ENCODE data around the gene GAPVD1. TPM values are rescaled to one million over a fixed set of nuclear protein-coding genes. Genes with fewer than 3 reads are reported as not detected.
"Not testable (repeated sequence)": the region's sequence is repeated elsewhere in the genome, so short reads cannot be mapped to it uniquely, and the experiment has no call there.

Gene GAPVD1
- polyA plus RNA-seq, 3 donors: 28.2 to 31.0 (median 30.4) TPM

- DNase-seq (ENCODE audit: low read depth in 3 of 3, low spot score in 2 of 3): no peak
These were observed 17.8 kb upstream of the GAPVD1 start for GRCh38 chr9:125243792-125244260.

DNA sequence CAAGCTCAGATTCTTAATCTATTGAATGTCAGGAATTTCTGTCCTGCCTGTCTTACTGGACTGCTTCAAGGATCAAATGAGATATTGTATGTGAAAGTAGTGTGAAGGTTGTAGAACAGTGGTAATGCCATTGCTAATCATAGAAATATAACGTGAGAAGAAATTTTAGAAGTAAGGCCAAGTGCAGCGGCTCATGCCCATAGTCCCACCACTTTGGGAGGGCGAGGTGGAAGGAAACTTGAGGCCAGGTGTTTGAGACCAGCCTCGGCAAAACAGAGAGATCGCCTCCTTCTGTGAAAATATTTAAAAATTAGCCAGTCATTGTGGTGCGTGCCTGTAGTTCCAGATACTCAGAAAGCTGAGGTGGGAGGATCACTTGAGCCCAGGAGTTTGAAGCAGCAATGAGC lies 15.4 kb upstream of the GAPVD1 start:
- no peak for DNase-seq (ENCODE audit: low read depth in 3 of 3, low spot score in 2 of 3)

GRCh38 chr9:125254231-125254630 lies 7.4 kb upstream of the GAPVD1 start:
- no peak for DNase-seq (ENCODE audit: low read depth in 3 of 3, low spot score in 2 of 3)

DNA sequence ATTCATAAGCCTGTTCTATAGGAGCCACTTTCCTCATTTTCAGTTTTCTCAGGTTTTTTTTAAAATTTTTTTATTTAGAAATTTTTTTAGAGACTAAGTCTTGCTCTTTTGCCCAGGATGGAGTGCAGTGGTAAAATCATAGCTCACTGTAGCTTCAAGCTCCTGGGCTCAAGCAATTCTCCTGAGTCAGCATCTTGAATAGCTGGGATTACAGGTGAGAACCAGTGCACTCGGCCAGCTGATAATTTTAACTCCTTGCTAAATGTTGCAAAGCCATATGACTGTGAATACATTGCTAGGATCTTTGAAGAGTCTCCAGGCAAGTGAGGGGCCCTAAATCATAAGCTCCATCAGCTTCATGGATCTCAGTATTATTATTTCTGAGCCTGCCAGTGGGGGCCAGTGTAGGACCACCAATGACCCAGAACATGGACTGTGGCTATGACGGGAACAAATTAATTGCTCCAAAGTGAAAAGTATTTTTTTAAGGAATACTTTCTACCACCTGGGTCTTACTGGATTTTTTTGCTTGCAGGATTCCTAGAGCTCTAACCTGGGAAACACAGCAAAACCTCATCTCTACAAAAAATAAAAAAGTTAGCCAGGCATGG lies 5.7 kb upstream of the GAPVD1 start:
- DNase-seq (ENCODE audit: low read depth in 3 of 3, low spot score in 2 of 3): no peak

GRCh38 chr9:125258160-125258785 lies 3.4 kb upstream of the GAPVD1 start:
- DNase-seq (ENCODE audit: low read depth in 3 of 3, low spot score in 2 of 3): no peak

GRCh38 chr9:125258832-125259534 lies 2.6 kb upstream of the GAPVD1 start:
- DNase-seq (ENCODE audit: low read depth in 3 of 3, low spot score in 2 of 3): no peak

DNA sequence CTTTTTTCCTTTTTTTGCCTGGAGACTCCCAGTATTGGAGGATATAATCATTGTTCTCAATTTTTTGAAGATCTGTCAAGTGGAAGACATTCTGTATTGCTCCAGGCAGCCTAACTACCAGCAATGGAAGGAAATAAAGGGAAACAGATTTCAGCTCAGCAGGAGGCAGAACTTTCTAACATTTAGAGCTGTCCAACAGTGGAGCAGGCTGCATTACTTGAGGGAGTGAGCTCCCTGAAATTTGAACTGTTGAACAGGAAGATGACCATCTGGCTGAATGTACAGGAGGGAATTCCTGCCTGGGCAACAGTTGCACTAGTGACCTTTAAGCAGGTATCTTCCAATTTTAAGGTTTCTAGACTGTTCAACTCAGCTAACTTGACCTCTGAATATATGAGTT lies 1.1 kb upstream of the GAPVD1 start:
- DNase-seq (ENCODE audit: low read depth in 3 of 3, low spot score in 2 of 3): no peak

GRCh38 chr9:125262294-125262991 lies 817 bp downstream of the GAPVD1 start:
- DNase-seq (ENCODE audit: low read depth in 3 of 3, low spot score in 2 of 3): peak in 2 of 3 donors; percentile 8 to 23

GRCh38 chr9:125264068-125264467 lies 2.4 kb downstream of the GAPVD1 start:
- DNase-seq (ENCODE audit: low read depth in 3 of 3, low spot score in 2 of 3): not testable (repeated sequence)

- DNase-seq (ENCODE audit: low read depth in 3 of 3, low spot score in 2 of 3): no peak
These were observed 6.9 kb downstream of the GAPVD1 start for GRCh38 chr9:125268394-125269013.

- no peak for DNase-seq (ENCODE audit: low read depth in 3 of 3, low spot score in 2 of 3)
These were observed 7.4 kb downstream of the GAPVD1 start for GRCh38 chr9:125269014-125269397.

DNA sequence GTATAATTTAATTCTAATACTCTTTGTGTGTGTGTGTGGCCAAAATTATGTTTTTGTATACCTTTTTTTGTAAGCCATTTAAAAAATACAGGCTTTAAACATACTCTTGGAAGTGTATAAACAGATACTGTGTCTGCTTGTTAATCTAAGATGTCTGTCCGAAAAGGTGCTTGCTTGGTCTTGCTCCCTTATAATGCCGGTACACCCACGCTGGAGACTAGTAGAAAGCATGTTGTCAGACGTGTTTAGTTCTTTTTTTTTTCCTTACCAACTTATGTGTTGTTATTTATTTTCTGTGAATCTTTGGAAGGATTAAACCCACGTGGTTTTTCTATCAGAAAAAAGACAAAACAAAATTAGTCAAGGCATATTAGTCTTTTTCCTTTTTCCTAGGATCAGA lies 9.5 kb downstream of the GAPVD1 start:
- DNase-seq (ENCODE audit: low read depth in 3 of 3, low spot score in 2 of 3): no peak

GRCh38 chr9:125272697-125273096 lies 11.1 kb downstream of the GAPVD1 start:
- no peak for DNase-seq (ENCODE audit: low read depth in 3 of 3, low spot score in 2 of 3)

DNA sequence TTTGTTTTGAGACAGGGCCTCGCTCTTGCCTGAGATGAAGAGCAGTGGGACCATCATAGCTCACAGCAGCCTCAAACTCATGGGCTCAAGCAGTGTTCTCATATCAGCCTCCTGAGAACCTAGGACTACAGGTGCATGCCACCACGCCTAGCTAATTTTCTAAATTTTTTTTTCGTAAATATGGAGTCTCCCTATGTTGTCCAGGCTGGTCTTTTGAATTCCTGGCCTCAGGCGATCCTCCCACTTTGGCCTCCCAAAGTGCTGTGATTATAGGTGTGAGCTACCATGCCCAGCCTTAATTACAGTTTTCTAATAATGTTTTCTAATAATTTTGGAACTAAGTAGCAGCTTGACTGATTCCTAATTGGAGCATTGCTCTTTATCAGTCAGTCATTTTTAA lies 15.1 kb downstream of the GAPVD1 start:
- no peak for DNase-seq (ENCODE audit: low read depth in 3 of 3, low spot score in 2 of 3)

GRCh38 chr9:125277411-125277810 lies 15.8 kb downstream of the GAPVD1 start:
- DNase-seq (ENCODE audit: low read depth in 3 of 3, low spot score in 2 of 3): no peak

DNA sequence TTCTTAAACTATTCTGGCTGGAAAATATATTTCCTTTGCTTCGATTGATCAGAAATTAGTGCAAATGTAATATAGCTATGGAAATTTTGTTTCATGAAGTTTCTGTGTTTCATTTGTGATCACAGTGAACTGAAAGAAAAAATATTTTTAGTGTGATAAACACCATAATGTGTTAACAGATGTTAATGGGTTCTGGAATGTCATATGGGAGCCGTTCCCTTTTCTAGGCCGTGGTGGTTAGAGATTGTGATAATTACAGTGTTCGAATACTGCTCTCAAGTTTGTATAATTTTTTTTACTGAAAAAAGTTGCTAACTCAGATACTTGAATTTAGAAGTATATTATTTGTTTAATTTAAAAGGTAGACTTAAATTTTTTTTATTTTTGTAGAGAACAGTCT lies 19.3 kb downstream of the GAPVD1 start:
- DNase-seq (ENCODE audit: low read depth in 3 of 3, low spot score in 2 of 3): no peak

DNA sequence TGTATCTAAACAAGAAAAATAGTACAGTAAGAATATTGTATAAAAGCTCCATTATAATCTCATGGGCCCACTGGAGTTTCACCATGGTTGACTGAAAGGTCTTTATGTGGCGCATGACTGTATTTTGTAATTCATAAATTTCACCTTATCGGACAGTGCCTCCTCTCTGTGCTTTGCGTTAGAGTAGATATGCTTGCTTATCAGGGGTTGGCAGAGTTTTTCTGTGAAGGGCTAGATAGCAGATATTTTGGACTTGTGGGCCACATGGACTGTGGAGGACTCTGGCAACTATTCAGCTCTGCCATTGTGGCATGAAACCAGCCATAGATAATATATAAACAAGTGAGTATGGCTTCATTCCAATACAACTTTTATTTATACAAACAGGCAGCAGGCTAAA lies 23.2 kb downstream of the GAPVD1 start:
- no peak for DNase-seq (ENCODE audit: low read depth in 3 of 3, low spot score in 2 of 3)

DNA sequence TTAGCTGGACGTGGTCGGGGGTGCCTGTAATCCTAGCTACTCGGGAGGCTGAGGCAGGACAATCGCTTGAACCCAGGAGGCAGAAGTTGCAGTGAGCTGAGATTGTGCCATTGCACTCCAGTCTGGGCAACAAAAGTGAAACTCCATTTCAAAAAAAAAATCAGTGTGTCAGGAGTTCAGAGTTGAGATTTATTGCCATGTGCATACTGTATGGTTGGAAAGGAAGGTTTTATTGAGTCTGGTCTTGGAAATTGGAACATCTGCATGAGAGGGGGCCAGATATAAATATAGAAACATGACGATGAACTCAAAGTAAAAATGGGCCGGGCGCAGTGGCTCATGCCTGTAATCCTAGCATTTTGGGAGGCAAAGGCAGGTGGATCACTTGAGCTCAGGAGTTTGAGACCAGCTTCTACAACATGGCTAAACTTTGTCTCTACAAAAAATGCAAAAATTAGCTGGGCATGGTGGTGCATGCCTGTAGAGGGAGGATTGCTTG lies 25.4 kb downstream of the GAPVD1 start:
- not testable (repeated sequence) for DNase-seq (ENCODE audit: low read depth in 3 of 3, low spot score in 2 of 3)

- DNase-seq (ENCODE audit: low read depth in 3 of 3, low spot score in 2 of 3): no peak
These were observed 31.5 kb downstream of the GAPVD1 start for GRCh38 chr9:125293134-125293533.

DNA sequence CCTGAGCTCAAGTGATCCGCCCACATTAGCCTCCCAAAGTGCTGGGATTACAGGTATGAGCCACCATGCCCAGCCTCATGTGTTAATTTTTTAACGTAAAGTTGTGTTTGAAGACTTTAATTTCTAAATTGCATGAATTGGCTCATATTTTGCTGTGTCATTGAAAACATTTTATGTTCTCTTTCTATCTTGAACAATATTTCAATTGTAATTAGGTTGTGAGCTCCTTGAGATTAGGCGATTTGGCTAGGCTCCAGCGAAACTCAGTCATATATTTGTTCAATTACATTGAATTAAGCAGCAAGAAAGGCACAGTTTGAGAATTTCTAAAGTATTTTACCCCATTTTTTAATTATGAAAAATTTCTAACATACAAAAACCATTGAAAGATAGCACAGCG lies 34.0 kb downstream of the GAPVD1 start:
- no peak for DNase-seq (ENCODE audit: low read depth in 3 of 3, low spot score in 2 of 3)

All from right renal cortex interstitium (tissue), 3 donors.